ENCODE data around the gene MAN2B1. TPM values are rescaled to one million over a fixed set of nuclear protein-coding genes. Genes with fewer than 3 reads are reported as not detected.

Gene MAN2B1
- total and polyA plus RNA-seq, 2 of the 8 experiments (the other 6 are each of a cell fraction or from before 2014, with no cell fraction given), result 55.3 to 76.3 TPM

DNA sequence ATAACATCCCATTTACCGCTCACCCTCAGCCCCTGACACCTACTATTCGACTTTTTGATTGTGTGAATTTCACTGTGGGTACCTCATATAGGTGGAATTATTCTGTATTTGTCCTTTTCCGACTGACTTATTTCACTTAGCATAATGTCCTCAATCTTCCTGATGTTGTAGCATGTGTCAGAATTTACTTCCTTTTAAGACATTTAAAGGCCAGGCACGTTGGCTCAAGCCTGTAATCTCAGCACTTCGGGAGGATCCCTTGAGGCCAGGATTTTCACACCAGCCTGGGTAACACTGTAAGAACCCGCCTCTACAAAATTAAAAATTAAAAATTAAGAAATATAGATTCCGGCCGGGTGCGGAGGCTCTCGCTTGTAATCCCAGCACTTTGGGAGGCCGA, 68.9 kb downstream of the MAN2B1 start:
- Histone ChIP-seq H4K8ac (ENCODE audit: extremely low read depth, insufficient read depth, low read length) (no peak overlapping the region), H3K4me2 (ENCODE audit: insufficient read depth in 1 of 2, low read depth in 2 of 2, low read length in 2 of 2) (no peak overlapping the region), H4K5ac (ENCODE audit: insufficient read length, low read depth, low read length) (no peak overlapping the region), H3K18ac (ENCODE audit: extremely low read depth, low read length) (no peak overlapping the region), H3K79me1 (ENCODE audit: low read depth, low read length) (no peaks in the 10 kb centered on the region), H3K14ac (ENCODE audit: insufficient read length) (no peak overlapping the region), H3K9ac (replicated peaks in 1 of 4; ENCODE audit: extremely low read depth in 1 of 4, low read depth in 3 of 4, low read length in 3 of 4) (no peak overlapping the region), H2BK120ac (replicated peaks; ENCODE audit: low read depth, low read length) (no peak overlapping the region), H2BK5ac (ENCODE audit: low read depth, low read length) (no peak overlapping the region), H2BK20ac (ENCODE audit: low read length) (no peak overlapping the region), H2BK12ac (ENCODE audit: low read depth, low read length) (no peak overlapping the region), H3K56ac (replicated peaks; ENCODE audit: insufficient read length, low read depth, low read length) (no peak overlapping the region), H4K20me1 (replicated peaks in 1 of 2; ENCODE audit: control insufficient read depth in 1 of 2, insufficient read depth in 2 of 2, low read length in 2 of 2) (no peaks in the 10 kb centered on the region), H2AK5ac (ENCODE audit: low read depth, low read length) (no peak overlapping the region), H3K79me2 (ENCODE audit: control insufficient read depth in 1 of 2, insufficient read depth in 2 of 2, low read length in 2 of 2) (no peaks in the 10 kb centered on the region), H3K9me3 (ENCODE audit: insufficient read depth in 2 of 2, low read depth in 1 of 2, low read length in 1 of 2) (no peaks in the 10 kb centered on the region), H3K27me3 (replicated peaks in 1 of 4; ENCODE audit: control insufficient read depth in 3 of 4, extremely low read depth in 1 of 4, insufficient read depth in 3 of 4, low read length in 3 of 4) (no peaks in the 10 kb centered on the region), H3K23me2 (ENCODE audit: low read depth, low read length) (no peaks in the 10 kb centered on the region), H2AFZ (ENCODE audit: low read length) (no peak overlapping the region), H3K36me3 (ENCODE audit: control insufficient read depth in 2 of 4, insufficient read depth in 4 of 4, low read length in 3 of 4) (no peaks in the 10 kb centered on the region; a peak in 1 of 8 replicates), H3K4ac (replicated peaks; ENCODE audit: insufficient read length, low read depth, low read length) (no peak overlapping the region), H2BK15ac (ENCODE audit: low read length) (no peak overlapping the region), H3K23ac (ENCODE audit: insufficient read length) (no peak overlapping the region), H3K4me3 (ENCODE audit: extremely low read depth in 1 of 4, insufficient read depth in 2 of 4, low read depth in 3 of 4, low read length in 4 of 4) (no peak overlapping the region), H3K4me1 (replicated peaks in 1 of 4; ENCODE audit: control insufficient read depth in 3 of 4, insufficient read depth in 4 of 4, low read length in 3 of 4) (no peaks in the 10 kb centered on the region), H4K91ac (replicated peaks; ENCODE audit: insufficient read length, low read length) (no peak overlapping the region), H3K27ac (ENCODE audit: low read depth, low read length) (no peak overlapping the region)
- WGBS, 2 experiments (ENCODE audit: extremely low coverage in 1 of 2, insufficient coverage in 1 of 2, insufficient read length in 1 of 2, insufficient replicate concordance in 2 of 2, low coverage in 1 of 2, low lambda C conversion rate in 2 of 2, missing lambda C conversion rate in 1 of 2), result 91% methylated on average over 11 of the region's 11 CpGs; no CpG with 5 or more reads in 1 of the 2 experiments
- FAIRE-seq (no peak), DNase-seq (ENCODE audit: low read depth in 1 of 2, low spot score in 2 of 2) (no peak)
- POLR2A ChIA-PET (ENCODE audit: partially characterized antibody), result interaction anchor here (1.2 kb wide), 1 partner anchor 84 kb away, joined by 4 read pairs; the partner anchor contains the start of gene DHPS
- CTCF ChIA-PET (ENCODE audit: partially characterized antibody), result interaction anchor here (0.8 to 1.1 kb wide), 3 partner anchors 9 to 75 kb away, joined by 3 to 4 read pairs (median 3); no protein-coding TSS in a partner anchor
- no peak for TF ChIP-seq RXRA (IDR thresholded peaks at IDR 0.05; ENCODE audit: insufficient read depth, low read depth, low read length)
- no peak for TF ChIP-seq TCF12 (IDR thresholded peaks at IDR 0.05; ENCODE audit: low read depth, low read length)
- no peak for TF ChIP-seq NRF1 (IDR thresholded peaks at IDR 0.05; ENCODE audit: low read depth, low read length)
- no peak for TF ChIP-seq RNF2 (IDR thresholded peaks at IDR 0.05; ENCODE audit: borderline replicate concordance, low read depth, low read length, missing control alignments, poor library complexity, severe bottlenecking)
- no peak for TF ChIP-seq HDAC2 (IDR thresholded peaks at IDR 0.05; ENCODE audit: borderline replicate concordance in 1 of 2, low read depth in 2 of 2, low read length in 2 of 2)
- no peak for TF ChIP-seq EGR1 (IDR thresholded peaks at IDR 0.05; ENCODE audit: borderline replicate concordance, low read depth, low read length)
- TF ChIP-seq CBX5 (IDR thresholded peaks at IDR 0.05; ENCODE audit: low read depth, low read length), result no peak
- no peak for TF ChIP-seq TAF1 (IDR thresholded peaks at IDR 0.05; ENCODE audit: low read depth, low read length)
- TF ChIP-seq KDM1A (IDR thresholded peaks at IDR 0.05; ENCODE audit: borderline replicate concordance, low read length), result no peak
- no peak for TF ChIP-seq EZH2 (IDR thresholded peaks at IDR 0.05; ENCODE audit: low read depth, low read length, severe bottlenecking)
- TF ChIP-seq, protein P1, sequence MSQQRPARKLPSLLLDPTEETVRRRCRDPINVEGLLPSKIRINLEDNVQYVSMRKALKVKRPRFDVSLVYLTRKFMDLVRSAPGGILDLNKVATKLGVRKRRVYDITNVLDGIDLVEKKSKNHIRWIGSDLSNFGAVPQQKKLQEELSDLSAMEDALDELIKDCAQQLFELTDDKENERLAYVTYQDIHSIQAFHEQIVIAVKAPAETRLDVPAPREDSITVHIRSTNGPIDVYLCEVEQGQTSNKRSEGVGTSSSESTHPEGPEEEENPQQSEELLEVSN (IDR thresholded peaks at IDR 0.05), result no peak
- no peak for TF ChIP-seq SP1 (IDR thresholded peaks at IDR 0.05; ENCODE audit: low read depth, low read length)
- TF ChIP-seq YY1 (IDR thresholded peaks at IDR 0.05; ENCODE audit: low read depth, low read length), result no peak
- TF ChIP-seq SUZ12 (IDR thresholded peaks at IDR 0.05; ENCODE audit: low read length), result no peak
